C4-2B (cell line): ENCODE results near the gene RABGGTA.

Source experiments
- H3K27ac ChIP-seq: fragments of 450-650 bp; 2 replicates; pipeline ENCODE4 v1.5.1; 2017
- ZFX ChIP-seq: fragments of 450-650 bp; IDR thresholded peaks from 2 replicates; pipeline ENCODE4 v1.6.1; 2017
- TF ChIP-seq, protein P1 (sequence below): fragments of 450-650 bp; conservative IDR thresholded peaks from 2 replicates; pipeline ENCODE4 v1.5.1; 2017; ENCODE audit warnings: mild to moderate bottlenecking

The RABGGTA gene

DNA sequence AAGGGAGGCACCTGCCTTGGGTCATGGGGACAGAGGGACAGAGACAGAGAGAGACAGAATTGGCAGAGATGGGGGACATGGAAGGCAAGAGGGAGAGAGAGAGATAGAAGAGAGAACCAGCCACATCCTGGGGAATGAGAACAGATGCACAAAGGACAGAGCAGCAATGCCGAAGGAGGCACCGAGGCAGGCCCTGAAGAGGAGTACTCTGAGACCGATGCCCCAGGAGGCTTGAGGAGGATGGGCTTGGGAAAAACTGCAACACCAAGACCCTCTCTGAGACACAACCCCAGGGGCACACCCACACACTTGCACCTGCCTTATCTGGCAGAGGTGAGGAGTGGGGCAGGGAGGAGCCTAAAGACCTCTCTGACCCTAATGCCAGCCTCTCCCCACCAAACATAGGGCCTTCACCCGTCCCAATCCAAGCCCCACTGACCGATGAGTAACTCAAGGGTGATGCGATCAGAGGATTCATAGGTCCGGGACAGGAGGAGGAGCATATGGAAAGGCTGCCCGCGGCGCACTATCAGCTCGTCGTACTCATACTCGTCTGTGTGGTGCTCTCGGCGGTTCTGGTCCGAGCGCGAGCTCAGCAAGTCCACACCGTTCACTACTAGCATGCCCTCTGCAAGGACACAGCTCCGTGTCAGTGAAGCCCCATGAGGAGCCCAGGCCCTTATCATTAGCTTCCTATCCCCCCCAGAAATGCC is 10.0 kb downstream of the RABGGTA start:
- no peak overlapping the region for H3K27ac ChIP-seq
- TF ChIP-seq ZFX: no peak
- TF ChIP-seq, protein P1, sequence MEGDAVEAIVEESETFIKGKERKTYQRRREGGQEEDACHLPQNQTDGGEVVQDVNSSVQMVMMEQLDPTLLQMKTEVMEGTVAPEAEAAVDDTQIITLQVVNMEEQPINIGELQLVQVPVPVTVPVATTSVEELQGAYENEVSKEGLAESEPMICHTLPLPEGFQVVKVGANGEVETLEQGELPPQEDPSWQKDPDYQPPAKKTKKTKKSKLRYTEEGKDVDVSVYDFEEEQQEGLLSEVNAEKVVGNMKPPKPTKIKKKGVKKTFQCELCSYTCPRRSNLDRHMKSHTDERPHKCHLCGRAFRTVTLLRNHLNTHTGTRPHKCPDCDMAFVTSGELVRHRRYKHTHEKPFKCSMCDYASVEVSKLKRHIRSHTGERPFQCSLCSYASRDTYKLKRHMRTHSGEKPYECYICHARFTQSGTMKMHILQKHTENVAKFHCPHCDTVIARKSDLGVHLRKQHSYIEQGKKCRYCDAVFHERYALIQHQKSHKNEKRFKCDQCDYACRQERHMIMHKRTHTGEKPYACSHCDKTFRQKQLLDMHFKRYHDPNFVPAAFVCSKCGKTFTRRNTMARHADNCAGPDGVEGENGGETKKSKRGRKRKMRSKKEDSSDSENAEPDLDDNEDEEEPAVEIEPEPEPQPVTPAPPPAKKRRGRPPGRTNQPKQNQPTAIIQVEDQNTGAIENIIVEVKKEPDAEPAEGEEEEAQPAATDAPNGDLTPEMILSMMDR: no peak

DNA sequence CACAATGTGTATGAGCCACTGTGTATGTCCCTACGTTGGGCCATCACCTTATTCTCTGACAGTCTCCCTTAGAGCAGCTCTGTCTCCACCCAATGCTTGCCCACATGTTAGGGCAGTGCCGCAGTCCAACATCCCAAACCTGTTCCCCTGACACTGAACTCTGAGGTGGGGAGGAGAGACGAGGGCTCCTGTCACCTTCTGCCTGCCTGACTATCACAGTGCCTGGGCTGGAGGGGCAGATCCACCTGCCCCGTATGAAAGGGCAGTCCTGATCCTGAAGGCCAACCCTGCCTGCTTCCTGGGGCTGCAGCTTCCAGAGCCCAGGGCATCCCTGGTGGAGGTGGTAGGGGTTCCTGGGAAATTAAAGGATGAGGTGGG is 10.6 kb downstream of the RABGGTA start:
- no peak for TF ChIP-seq ZFX
- TF ChIP-seq, protein P1: no peak
- H3K27ac ChIP-seq: no peak overlapping the region

DNA sequence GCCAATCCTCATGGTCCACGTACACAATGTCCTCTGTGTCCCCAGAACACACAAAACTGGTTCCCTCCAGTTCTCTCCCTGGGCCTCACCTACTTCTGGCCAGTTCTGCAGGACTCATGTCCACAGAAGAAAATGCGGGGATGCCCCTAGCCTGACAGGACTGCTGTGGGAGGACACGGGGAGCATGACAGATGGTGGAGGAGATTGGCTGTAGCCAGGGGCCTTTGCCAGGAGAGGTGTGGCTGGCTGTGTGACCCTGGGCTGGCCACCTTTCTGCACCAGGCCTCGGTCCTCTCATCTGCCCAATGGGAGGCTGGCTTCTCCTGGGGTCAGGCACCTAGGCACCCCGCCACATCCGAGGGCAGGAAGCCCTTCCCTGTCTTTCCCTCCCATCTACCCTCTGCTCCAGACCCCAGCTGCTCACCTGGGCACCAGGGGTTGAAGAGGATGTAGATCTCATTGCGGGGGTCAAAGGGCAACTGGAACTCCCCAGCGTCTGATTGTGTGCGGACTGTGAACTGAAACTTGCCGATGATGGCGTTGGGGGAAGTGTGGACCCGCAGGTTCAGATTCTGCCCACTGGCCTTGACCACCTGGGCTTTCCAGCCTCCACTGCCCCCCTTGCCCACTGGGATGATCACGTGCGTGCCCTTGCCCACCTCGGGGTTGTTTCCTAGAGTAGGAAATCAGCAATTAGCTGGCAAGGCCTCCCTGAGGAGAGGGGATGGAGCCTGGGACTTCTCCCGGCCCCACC is 11.2 kb downstream of the RABGGTA start:
- no peak overlapping the region for H3K27ac ChIP-seq

DNA sequence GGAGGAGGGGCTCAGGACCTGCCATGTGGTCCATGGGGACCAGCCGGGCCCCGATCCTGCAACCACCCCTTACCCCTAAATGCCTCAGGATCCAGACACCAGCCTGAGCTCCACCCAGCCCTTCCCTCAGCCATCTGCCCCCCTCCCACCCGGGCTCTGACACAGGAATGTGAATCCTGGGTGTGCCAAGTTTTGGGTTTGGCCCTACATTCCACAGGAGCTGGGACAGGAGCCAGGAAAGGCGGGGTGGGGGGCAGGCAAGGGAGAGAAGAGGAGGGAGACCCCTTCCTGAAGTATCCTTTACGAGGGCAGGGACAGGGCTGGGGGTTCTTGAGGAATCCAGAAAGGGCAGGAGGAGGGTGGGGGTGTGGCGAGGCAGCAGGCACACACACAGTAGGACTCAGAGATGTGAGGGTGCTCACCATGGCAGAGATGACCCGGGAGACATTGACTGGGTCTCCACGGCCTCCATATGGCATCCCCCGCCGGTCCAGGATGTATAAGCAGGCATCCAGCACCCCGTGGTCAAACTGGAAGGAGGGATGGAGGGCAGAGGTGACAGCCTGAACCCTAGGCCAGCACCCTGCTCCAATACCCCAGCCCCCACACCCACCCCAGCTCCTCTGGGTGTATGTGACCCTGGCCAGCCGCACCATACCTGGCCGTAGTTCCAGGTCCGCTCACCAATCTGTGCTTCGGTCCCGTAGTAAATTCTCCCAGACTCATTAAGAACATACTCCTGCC is 11.9 kb downstream of the RABGGTA start:
- no peak overlapping the region for H3K27ac ChIP-seq

More for the DNA sequence above, 11.2 kb downstream of the RABGGTA start:
- TF ChIP-seq ZFX: no peak
- TF ChIP-seq, protein P1: no peak

DNA sequence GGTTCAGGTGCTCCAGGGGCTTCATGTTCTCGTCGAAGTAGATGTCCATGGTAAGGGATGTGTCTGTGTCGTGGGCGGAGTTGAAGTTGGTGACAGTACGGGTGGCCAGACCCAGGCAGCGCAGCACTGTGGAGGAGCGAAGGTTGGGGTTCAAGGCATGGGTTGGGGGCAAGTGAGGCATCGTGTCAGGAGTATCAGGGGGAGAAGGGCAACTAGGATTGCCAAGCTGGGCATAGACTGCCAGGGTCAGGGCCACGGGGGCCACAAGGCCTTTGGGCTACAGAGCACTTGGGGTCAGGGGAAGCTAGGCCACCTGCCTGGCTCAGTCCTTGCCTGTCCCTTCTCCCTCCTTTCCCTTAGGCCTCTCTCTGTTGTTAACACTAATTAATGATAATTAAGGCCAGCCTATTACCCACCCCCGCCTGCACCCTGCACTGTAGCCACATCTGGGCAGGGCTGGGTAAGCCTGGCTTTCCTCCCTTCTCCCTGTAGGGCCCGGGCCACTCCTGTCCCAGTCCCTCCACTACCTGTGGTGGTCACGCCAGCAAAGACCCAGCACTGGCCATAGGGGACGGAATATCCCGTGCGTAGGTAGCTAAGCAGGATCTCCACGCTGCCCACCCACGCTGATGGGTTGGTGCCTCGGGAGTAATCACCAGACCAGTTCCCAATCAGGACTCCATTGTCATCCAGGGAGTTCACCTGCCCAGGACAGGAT is 12.7 kb downstream of the RABGGTA start:
- H3K27ac ChIP-seq: no peak overlapping the region
- TF ChIP-seq ZFX: no peak
- TF ChIP-seq, protein P1: no peak

More for the DNA sequence above, 11.9 kb downstream of the RABGGTA start:
- TF ChIP-seq ZFX: no peak

DNA sequence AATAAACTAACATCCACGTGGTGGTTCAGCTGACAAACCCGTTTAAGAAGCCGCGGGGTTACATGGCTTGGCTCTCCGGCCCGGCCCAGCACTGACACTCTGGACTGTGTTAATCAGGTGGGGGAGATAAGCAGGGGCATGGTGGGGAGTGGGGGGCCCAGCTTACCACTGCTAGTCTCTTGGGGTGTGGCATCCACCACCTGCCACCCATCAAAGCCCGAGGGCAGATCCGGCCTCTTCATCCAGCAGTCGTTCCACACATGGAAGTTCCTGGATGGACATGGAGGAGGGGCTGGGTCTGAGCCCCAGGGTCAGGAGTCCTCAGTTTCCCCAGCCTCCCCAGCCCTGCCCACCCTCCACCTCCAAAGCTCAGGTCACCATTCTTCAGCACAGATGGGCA is 13.3 kb downstream of the RABGGTA start:
- no peak overlapping the region for H3K27ac ChIP-seq
- TF ChIP-seq, protein P1: no peak
- TF ChIP-seq ZFX: no peak

DNA sequence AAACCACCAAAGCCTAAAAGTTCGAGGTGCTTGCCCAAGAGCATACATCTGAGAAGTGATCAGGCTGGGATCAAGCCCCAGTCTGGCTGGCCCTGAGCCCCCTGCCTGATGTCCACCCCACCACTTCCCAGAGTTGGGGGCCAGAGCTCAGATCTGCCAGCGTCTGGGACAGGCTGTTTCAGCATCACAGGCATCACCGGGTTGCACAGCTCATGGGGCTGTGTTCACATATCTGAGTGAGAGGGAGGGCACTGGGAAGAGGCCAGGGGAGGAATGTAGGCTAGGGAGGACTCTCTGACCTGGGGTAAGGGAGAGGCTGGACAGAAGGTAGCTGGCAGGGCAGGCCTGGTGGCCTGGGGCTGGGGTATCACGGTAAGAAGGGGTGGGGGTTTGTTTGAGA is 14.4 kb downstream of the RABGGTA start:
- no peak for TF ChIP-seq ZFX
- TF ChIP-seq, protein P1: no peak

More for the DNA sequence above, 14.4 kb downstream of the RABGGTA start:
- no peak overlapping the region for H3K27ac ChIP-seq
